ENCODE results near the gene ANXA11. TPM values are rescaled to one million over a fixed set of nuclear protein-coding genes. Genes with fewer than 3 reads are reported as not detected.

The ANXA11 gene
- total and polyA plus RNA-seq, 2 donors (not counting 1 experiment from before 2014, with no cell fraction given): 88.3 to 177 TPM

- Histone ChIP-seq H3K9ac (ENCODE audit: low read length) (no peak overlapping the region), H3K36me3 (replicated peaks in 1 of 2; ENCODE audit: control extremely low read depth in 1 of 2, control insufficient read depth in 1 of 2, extremely low read depth in 1 of 2, insufficient read depth in 2 of 2, low read length in 1 of 2) (peaks cover 0 to 97% of the 10 kb centered on the region in 2 experiments)
- DNase-seq: no peak
Measured at GRCh38 chr10:80160361-80161320, 44.7 kb downstream of the ANXA11 start.

More at GRCh38 chr10:80160361-80161320, 44.7 kb downstream of the ANXA11 start:
- 94% methylated on average over 14 of the region's 17 CpGs for WGBS (ENCODE audit: insufficient coverage)
- no peak overlapping the region for H3K4me3 ChIP-seq (ENCODE audit: control extremely low read depth in 1 of 5, extremely low read depth in 1 of 5, insufficient read depth in 1 of 5, low read depth in 2 of 5, low read length in 4 of 5)
- H3K79me2 ChIP-seq (ENCODE audit: control insufficient read depth, insufficient read depth, low read length): no peaks in the 10 kb centered on the region
- POLR2A ChIA-PET: no interaction called here
- Mint-ChIP-seq H3K4me1 (no peaks in the 10 kb centered on the region), H3K9me3 (ENCODE audit: insufficient read depth) (no peaks in the 10 kb centered on the region), H3K4me3 (no peak overlapping the region), H3K27ac (peak overlapping the region; percentile 4), H3K27me3 (no peaks in the 10 kb centered on the region)
- CTCF ChIA-PET: interaction anchor here (0.9 to 1.6 kb wide), 4 partner anchors 16 to 97 kb away, joined by 3 to 8 read pairs (median 5); no protein-coding TSS in a partner anchor
- intact Hi-C loops (cut with micrococcal nuclease): no loop called here
- H3K4me1 ChIP-seq (ENCODE audit: control insufficient read depth in 2 of 2, insufficient read depth in 2 of 2, low read length in 2 of 2): no peaks in the 10 kb centered on the region
- H3K4me2 ChIP-seq (replicated peaks; ENCODE audit: low read depth, low read length, poor library complexity, severe bottlenecking): no peak overlapping the region
- no peak overlapping the region for H2AFZ ChIP-seq (ENCODE audit: insufficient read depth, low read depth, low read length, poor library complexity, severe bottlenecking)
- ATAC-seq (ENCODE audit: low read depth): no peak
- H3K27ac ChIP-seq (ENCODE audit: low read length in 2 of 2): no peak overlapping the region
- H4K20me1 ChIP-seq (ENCODE audit: control insufficient read depth, insufficient read depth, low read length, poor library complexity, severe bottlenecking): peaks cover 19% of the 10 kb centered on the region
- H3K27me3 ChIP-seq (replicated peaks in 1 of 4; ENCODE audit: control extremely low read depth in 1 of 4, control insufficient read depth in 3 of 4, insufficient read depth in 4 of 4, low read length in 3 of 4): no peaks in the 10 kb centered on the region
- no peaks in the 10 kb centered on the region for H3K9me3 ChIP-seq (ENCODE audit: control extremely low read depth in 1 of 3, control insufficient read depth in 2 of 3, insufficient read depth in 1 of 3, low read length in 2 of 3)
- TF ChIP-seq EZH2 (IDR thresholded peaks at IDR 0.05; ENCODE audit: borderline replicate concordance, insufficient read depth, low read depth, low read length, poor library complexity, severe bottlenecking) (no peak), CTCF (IDR thresholded peaks at IDR 0.05) (no peak)

Data from B cell (primary cell).